A673 (cell line): ENCODE measurements around the gene ITLN1. TPM values are rescaled to one million over a fixed set of nuclear protein-coding genes. Genes with fewer than 3 reads are reported as not detected.

ENCODE experiments used
- BruUV-seq: library from RNA; stranded (reverse); fragments of 400-500 nt; replicated peaks from 2 replicates; lab custom pipeline; 2021; lab: Mats Ljungman, UMichigan
- CTCF ChIA-PET: fragments of 300-600 bp; sonication (Branson Sonifier 250); formaldehyde crosslinking; loops from one replicate; lab custom pipeline; 2022; ENCODE audit warnings: antibody characterized with exemption; lab: Charles Lee
- POLR2A ChIA-PET: fragments of 300-600 bp; sonication (Branson Sonifier 250); formaldehyde crosslinking; loops from one replicate; lab custom pipeline; 2022; ENCODE audit warnings: antibody characterized with exemption; ENCODE audit not compliant: low non-redundant PET; lab: Charles Lee
- DNase-seq: peaks from one replicate; pipeline ENCODE4 v3.0.0-alpha.2; 2015; ENCODE audit warnings: low spot score
- H3K27ac ChIP-seq: fragments of 200-600 bp; sonication (generic); 2 replicates; pipeline ENCODE4 v1.5.1; 2016; ENCODE audit warnings: mixed run types, low read depth, mild to moderate bottlenecking, mixed read lengths, antibody characterized with exemption, low read length; ENCODE audit not compliant: poor library complexity, severe bottlenecking
- H3K27me3 ChIP-seq: fragments of 200-600 bp; sonication (generic); replicated peaks from 2 replicates; pipeline ENCODE4 v1.6.1; 2017; ENCODE audit warnings: mixed run types, low read depth, mild to moderate bottlenecking, mixed read lengths, antibody characterized with exemption, low read length; ENCODE audit not compliant: insufficient read depth, poor library complexity
- H3K36me3 ChIP-seq: fragments of 200-600 bp; sonication (generic); 2 replicates; pipeline ENCODE4 v1.6.1; 2016; ENCODE audit warnings: mixed run types, mild to moderate bottlenecking, mixed read lengths, antibody characterized with exemption, low read length; ENCODE audit not compliant: insufficient read depth, poor library complexity, severe bottlenecking
- H3K4me1 ChIP-seq: fragments of 200-600 bp; sonication (generic); 2 replicates; pipeline ENCODE4 v1.6.1; 2017; ENCODE audit warnings: mixed run types, mild to moderate bottlenecking, mixed read lengths, antibody characterized with exemption, low read length; ENCODE audit not compliant: insufficient read depth, poor library complexity, severe bottlenecking
- H3K4me3 ChIP-seq: fragments of 200-600 bp; sonication (generic); 2 replicates; pipeline ENCODE4 v1.5.1; 2016; ENCODE audit warnings: low read depth, mixed run types, mild to moderate bottlenecking, mixed read lengths, low read length; ENCODE audit not compliant: poor library complexity, severe bottlenecking
- H3K9me3 ChIP-seq: fragments of 200-600 bp; sonication (generic); 2 replicates; pipeline ENCODE4 v1.6.1; 2016; ENCODE audit warnings: mixed run types, low read depth, mild to moderate bottlenecking, mixed read lengths, antibody characterized with exemption, low read length; ENCODE audit not compliant: poor library complexity, severe bottlenecking
- CTCF ChIP-seq: fragments of 300-800, 200-600 bp; sonication (generic); conservative IDR thresholded peaks from 2 replicates; pipeline ENCODE4 v1.5.1; 2017; ENCODE audit warnings: low read depth, mild to moderate bottlenecking, antibody characterized with exemption, low read length, moderate library complexity, mixed read lengths
- EZH2 ChIP-seq: fragments of 200-600 bp; sonication (generic); IDR thresholded peaks from 2 replicates; pipeline ENCODE4 v1.6.1; 2017; ENCODE audit warnings: borderline replicate concordance, low read depth, mild to moderate bottlenecking, mixed read lengths, antibody characterized with exemption, low read length; ENCODE audit not compliant: poor library complexity, severe bottlenecking
- intact Hi-C: fragments of 100-400 bp; cut with micrococcal nuclease; formaldehyde crosslinking; loops from one replicate; pipeline ENCODE4 v1.10.0; 2022; ENCODE audit not compliant: unreplicated experiment
- total RNA-seq: library from RNA; stranded (reverse); gene quantifications from 2 replicates; pipeline ENCODE4 v1.2.3, GENCODE V29; 2021

Gene ITLN1
- total RNA-seq, 1 experiment from 2014 or later = not detected

GRCh38 chr1:160835751-160836150 is 49.2 kb downstream of the ITLN1 start:
- Histone ChIP-seq H3K27me3 (no peaks in the 10 kb centered on the region), H3K4me3 (no peak overlapping the region), H3K27ac (no peak overlapping the region), H3K9me3 (no peaks in the 10 kb centered on the region), H3K36me3 (no peaks in the 10 kb centered on the region), H3K4me1 (no peaks in the 10 kb centered on the region)
- TF ChIP-seq CTCF = no peak
- no peak for TF ChIP-seq EZH2
- DNase-seq = no peak
- POLR2A ChIA-PET = no interaction called here
- BruUV-seq = no TSS peak
- intact Hi-C loops = loop anchor here (2.0 kb wide), 1 partner anchor 115 kb away; no protein-coding TSS in a partner anchor
- CTCF ChIA-PET = interaction anchor here (2.0 kb wide), 1 partner anchor 118 kb away, joined by 4 read pairs; no protein-coding TSS in a partner anchor

- no peak overlapping the region for H3K4me3 ChIP-seq
- no peaks in the 10 kb centered on the region for H3K4me1 ChIP-seq
- DNase-seq = peak; percentile 55
- ChIA-PET POLR2A (no interaction called here), CTCF (interaction anchor here (0.7 to 2.0 kb wide), 3 partner anchors 53 to 119 kb away, joined by 4 to 5 read pairs (median 4); no protein-coding TSS in a partner anchor)
- H3K9me3 ChIP-seq = no peaks in the 10 kb centered on the region
- H3K27ac ChIP-seq = no peak overlapping the region
- no peaks in the 10 kb centered on the region for H3K36me3 ChIP-seq
- H3K27me3 ChIP-seq = no peaks in the 10 kb centered on the region
- intact Hi-C loops = loop anchor here (2.0 kb wide), 1 partner anchor 116 kb away; no protein-coding TSS in a partner anchor
- no peak for TF ChIP-seq EZH2
- peak; percentile 77 for TF ChIP-seq CTCF
- BruUV-seq = no TSS peak
Measured at GRCh38 chr1:160834945-160835565, 49.9 kb downstream of the ITLN1 start.

GRCh38 chr1:160830321-160831153 is 54.4 kb downstream of the ITLN1 start:
- BruUV-seq = no TSS peak
- POLR2A ChIA-PET = no interaction called here
- Histone ChIP-seq H3K9me3 (no peaks in the 10 kb centered on the region), H3K4me3 (no peak overlapping the region), H3K27me3 (peaks cover 4% of the 10 kb centered on the region), H3K36me3 (no peaks in the 10 kb centered on the region), H3K27ac (no peak overlapping the region), H3K4me1 (no peaks in the 10 kb centered on the region)
- intact Hi-C loops = no loop called here
- DNase-seq = peak; percentile 61
- TF ChIP-seq EZH2 (no peak), CTCF (peak; percentile 73)
- CTCF ChIA-PET = no interaction called here
